Esophagus muscularis mucosa (tissue), 3 donors: Measurements from ENCODE around the gene KCNQ4.

Experiments used
- POLR2A ChIP-seq: fragments of 450-650 bp; IDR thresholded peaks from one replicate; pipeline ENCODE4 v1.6.1; 2017; ENCODE audit warnings: antibody characterized with exemption, moderate library complexity, mild to moderate bottlenecking, low read depth
- POLR2AphosphoS5 ChIP-seq, 2 donors: sonication (generic); formaldehyde crosslinking; IDR thresholded peaks; one replicate each; pipeline ENCODE4 v1.6.1; 2017; ENCODE audit warnings: antibody characterized with exemption in 2 of 2
- TF ChIP-seq, protein P1 (sequence below), 3 experiments: fragments of 200-600 bp in 2 of 3; fragments of 450-650 bp in 1 of 3; sonication (generic) in 2 of 3; IDR thresholded peaks; one replicate each; pipeline ENCODE4 v1.5.1; 2017 to 2019; ENCODE audit warnings: antibody characterized with exemption in 3 of 3, mild to moderate bottlenecking in 2 of 3, moderate library complexity in 1 of 3

DNA sequence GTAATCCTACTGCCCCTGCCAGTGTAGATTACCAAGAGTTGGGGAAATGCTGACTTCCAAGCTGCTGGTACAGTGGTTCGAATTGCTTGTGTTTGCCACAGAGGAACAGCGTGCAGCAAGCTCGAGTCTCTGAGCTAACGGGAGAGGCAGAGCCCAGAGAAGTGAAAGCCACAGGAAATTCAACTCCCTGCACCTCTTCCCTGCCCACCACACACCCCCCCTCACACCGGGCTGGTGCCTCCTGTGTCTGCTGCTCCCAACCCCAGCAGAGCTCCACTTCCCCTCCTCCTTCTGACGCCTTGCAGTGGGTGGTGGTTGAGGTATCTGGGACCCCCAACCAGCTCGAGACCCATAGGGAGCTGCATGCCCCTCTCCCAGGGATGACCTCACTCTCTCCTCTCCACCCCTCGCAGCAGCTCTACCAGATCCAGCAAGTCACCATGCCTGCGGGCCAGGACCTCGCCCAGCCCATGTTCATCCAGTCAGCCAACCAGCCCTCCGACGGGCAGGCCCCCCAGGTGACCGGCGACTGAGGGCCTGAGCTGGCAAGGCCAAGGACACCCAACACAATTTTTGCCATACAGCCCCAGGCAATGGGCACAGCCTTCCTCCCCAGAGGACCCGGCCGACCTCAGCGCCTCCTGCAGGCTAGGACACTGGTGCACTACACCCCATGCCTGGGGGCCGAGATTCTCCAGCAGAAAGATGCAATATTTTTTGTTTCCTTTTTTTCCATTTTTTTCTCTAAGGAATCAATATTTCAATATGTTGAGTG, 13.1 kb upstream of the KCNQ4 start:
- TF ChIP-seq, protein P1, sequence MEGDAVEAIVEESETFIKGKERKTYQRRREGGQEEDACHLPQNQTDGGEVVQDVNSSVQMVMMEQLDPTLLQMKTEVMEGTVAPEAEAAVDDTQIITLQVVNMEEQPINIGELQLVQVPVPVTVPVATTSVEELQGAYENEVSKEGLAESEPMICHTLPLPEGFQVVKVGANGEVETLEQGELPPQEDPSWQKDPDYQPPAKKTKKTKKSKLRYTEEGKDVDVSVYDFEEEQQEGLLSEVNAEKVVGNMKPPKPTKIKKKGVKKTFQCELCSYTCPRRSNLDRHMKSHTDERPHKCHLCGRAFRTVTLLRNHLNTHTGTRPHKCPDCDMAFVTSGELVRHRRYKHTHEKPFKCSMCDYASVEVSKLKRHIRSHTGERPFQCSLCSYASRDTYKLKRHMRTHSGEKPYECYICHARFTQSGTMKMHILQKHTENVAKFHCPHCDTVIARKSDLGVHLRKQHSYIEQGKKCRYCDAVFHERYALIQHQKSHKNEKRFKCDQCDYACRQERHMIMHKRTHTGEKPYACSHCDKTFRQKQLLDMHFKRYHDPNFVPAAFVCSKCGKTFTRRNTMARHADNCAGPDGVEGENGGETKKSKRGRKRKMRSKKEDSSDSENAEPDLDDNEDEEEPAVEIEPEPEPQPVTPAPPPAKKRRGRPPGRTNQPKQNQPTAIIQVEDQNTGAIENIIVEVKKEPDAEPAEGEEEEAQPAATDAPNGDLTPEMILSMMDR (IDR thresholded peaks at IDR 0.05) = no peak
- TF ChIP-seq POLR2A = no peak
- no peak for TF ChIP-seq POLR2AphosphoS5 (IDR thresholded peaks at IDR 0.05)
